CD4-positive, CD25-positive, alpha-beta regulatory T cell (primary cell): ENCODE data around the gene OSGIN1. TPM values are rescaled to one million over a fixed set of nuclear protein-coding genes. Genes with fewer than 3 reads are reported as not detected.

Experiments
- ATAC-seq, 2 donors: fragments of 150-1000 bp; cut with Tn5 transposase; one replicate each; pipeline ENCODE4 v1.10.0; 2021; ENCODE audit warnings: low read depth in 2 of 2, moderate number of reproducible peaks in 2 of 2, moderate library complexity in 1 of 2
- DNase-seq, 3 donors: peaks; one replicate each; pipeline versions ENCODE4 v3.0.0 to v3.0.0-alpha.2; 2012 to 2022; ENCODE audit warnings: mixed read lengths in 1 of 3
- H3K27ac ChIP-seq: one replicate; pipeline ENCODE4 v1.7.0; 2013; ENCODE audit warnings: mild to moderate bottlenecking, low read length; ENCODE audit not compliant: insufficient read depth, poor library complexity, severe bottlenecking
- H3K27me3 ChIP-seq: one replicate; pipeline ENCODE4 v1.7.0; 2013; ENCODE audit warnings: low read length; ENCODE audit not compliant: control insufficient read depth, insufficient read depth
- H3K36me3 ChIP-seq: one replicate; pipeline ENCODE4 v1.7.0; 2013; ENCODE audit warnings: mild to moderate bottlenecking, low read length, moderate library complexity; ENCODE audit not compliant: control insufficient read depth, insufficient read depth
- H3K4me1 ChIP-seq: 2 replicates; pipeline ENCODE4 v1.7.0; 2013; ENCODE audit warnings: mild to moderate bottlenecking, low read length; ENCODE audit not compliant: insufficient read depth, control insufficient read depth, poor library complexity, severe bottlenecking
- H3K4me3 ChIP-seq: one replicate; pipeline ENCODE4 v1.7.0; 2013; ENCODE audit warnings: low read depth, mild to moderate bottlenecking, low read length, moderate library complexity
- H3K9me3 ChIP-seq, 2 experiments: 1 replicate in 1 of 2; 2 replicates in 1 of 2; pipeline ENCODE4 v1.7.0; 2013; ENCODE audit warnings: low read length in 2 of 2, mild to moderate bottlenecking in 1 of 2, moderate library complexity in 1 of 2; ENCODE audit not compliant: control insufficient read depth in 2 of 2
- H3K27ac Mint-ChIP-seq, 3 donors: one replicate each; pipeline ENCODE4 v1.8.0; 2020 to 2022; ENCODE audit warnings: mild to moderate bottlenecking in 3 of 3, mixed read lengths in 3 of 3, moderate library complexity in 2 of 3
- H3K27me3 Mint-ChIP-seq: one replicate; pipeline ENCODE4 v1.8.0; 2022; ENCODE audit warnings: mild to moderate bottlenecking, mixed read lengths
- H3K36me3 Mint-ChIP-seq: one replicate; pipeline ENCODE4 v1.8.0; 2020; ENCODE audit warnings: mixed read lengths
- H3K4me1 Mint-ChIP-seq, 4 donors: one replicate each; pipeline ENCODE4 v1.8.0; 2020 to 2022; ENCODE audit warnings: mixed read lengths in 4 of 4, mild to moderate bottlenecking in 1 of 4
- H3K4me3 Mint-ChIP-seq, 4 donors: one replicate each; pipeline ENCODE4 v1.8.0; 2020 to 2022; ENCODE audit warnings: mild to moderate bottlenecking in 4 of 4, mixed read lengths in 4 of 4, moderate library complexity in 3 of 4
- H3K9me3 Mint-ChIP-seq, 7 donors: one replicate each; pipeline ENCODE4 v1.8.0; 2020 to 2022; ENCODE audit warnings: mixed read lengths in 7 of 7, mild to moderate bottlenecking in 3 of 7, moderate library complexity in 2 of 7
- polyA plus RNA-seq, 4 donors: library from polyadenylated mRNA; unstranded; fragments of 300-500 nt; fragmentation: Illumina TruSeq; gene quantifications; one replicate each; pipeline ENCODE4 v1.2.3, GENCODE V29; 2021
- total RNA-seq: library from RNA; stranded (reverse); gene quantifications from one replicate; pipeline ENCODE4 v1.2.3, GENCODE V29; 2022

OSGIN1 gene
- total and polyA plus RNA-seq, 5 donors from 2014 or later, result 0.29 to 0.72 TPM; not detected in 3

DNA sequence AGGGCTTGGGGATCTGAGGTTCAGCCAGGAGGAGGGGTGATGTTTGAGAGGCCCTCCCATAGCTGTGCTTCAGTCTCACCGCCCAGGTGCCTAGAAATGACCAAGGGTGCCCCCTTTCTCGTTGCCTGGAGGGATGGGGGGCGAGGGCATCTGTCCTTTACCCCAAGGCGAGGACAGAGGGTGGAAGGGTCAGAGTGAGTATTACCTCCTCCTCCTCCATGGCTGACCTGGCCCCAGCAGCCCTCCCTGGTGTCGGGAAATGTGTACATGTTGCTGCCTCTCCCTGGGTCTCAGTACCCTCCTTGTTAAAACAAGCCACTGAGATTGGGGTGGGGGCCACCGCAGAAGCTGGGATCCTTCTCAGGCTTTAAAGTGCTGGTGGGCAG is 17.4 kb downstream of the OSGIN1 start:
- no peaks in the 10 kb centered on the region for H3K36me3 Mint-ChIP-seq
- Histone ChIP-seq H3K9me3 (no peaks in the 10 kb centered on the region), H3K27ac (no peak overlapping the region), H3K27me3 (no peaks in the 10 kb centered on the region), H3K4me1 (peaks cover 3% of the 10 kb centered on the region), H3K4me3 (no peak overlapping the region), H3K36me3 (no peaks in the 10 kb centered on the region)
- ATAC-seq (no peak), DNase-seq (no peak)
- H3K4me3 Mint-ChIP-seq, result no peak overlapping the region
- no peaks in the 10 kb centered on the region for H3K9me3 Mint-ChIP-seq
- no peak overlapping the region for H3K27ac Mint-ChIP-seq
- peaks cover 14% of the 10 kb centered on the region for H3K27me3 Mint-ChIP-seq
- peaks cover 0 to 3% (median 0%) of the 10 kb centered on the region in 4 donors for H3K4me1 Mint-ChIP-seq

DNA sequence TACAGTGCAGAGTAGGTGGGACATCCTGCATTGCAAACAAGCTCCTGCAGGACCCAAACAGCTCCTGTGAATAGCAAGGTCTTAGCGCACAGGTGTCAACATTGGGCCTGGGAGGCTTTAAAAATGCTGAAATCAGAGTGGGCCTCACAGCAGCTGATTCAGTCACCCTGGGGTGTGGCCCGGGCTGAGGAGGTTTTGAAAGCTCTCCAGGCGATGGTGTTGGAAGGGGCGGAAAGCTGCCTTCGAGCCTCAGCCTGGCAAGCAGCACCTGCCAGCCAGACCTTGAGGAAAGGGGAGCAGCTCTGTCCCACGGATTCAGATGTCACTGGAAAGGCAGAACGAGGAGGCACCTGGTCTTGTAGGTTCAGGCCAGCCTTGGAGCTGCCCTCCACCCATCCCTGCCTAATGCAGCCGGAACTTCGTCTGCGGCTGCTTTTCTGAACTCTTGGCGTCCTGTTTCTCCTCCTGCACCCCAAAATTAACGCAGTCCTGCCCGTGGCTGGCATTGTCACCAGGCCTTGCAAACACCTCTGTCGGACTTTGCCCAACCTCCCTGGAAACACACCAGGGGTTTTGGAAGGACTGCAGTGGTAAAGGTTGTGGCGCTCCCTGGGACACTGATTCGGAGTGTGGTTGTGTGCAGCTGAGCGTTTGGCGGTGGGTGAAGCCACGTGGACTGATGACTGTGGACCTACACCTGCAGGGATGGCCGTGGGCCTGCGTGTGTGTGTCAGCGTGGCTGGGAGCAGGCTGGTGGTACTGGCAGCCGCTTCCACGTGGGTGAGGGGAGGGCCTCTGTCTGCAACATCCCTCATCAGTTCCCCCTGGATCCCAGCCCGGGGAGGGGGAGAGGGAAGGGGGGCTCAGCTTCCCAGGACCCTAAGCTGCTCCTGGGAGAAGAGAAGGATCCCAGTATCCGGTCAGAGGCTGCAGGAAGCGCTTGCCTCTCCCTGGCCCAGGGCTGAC is 18.4 kb downstream of the OSGIN1 start:
- Mint-ChIP-seq H3K27ac (peak overlapping the region in 1 of 3 donors; percentile 5), H3K9me3 (no peaks in the 10 kb centered on the region), H3K4me3 (no peak overlapping the region), H3K27me3 (peaks cover 14% of the 10 kb centered on the region), H3K36me3 (no peaks in the 10 kb centered on the region), H3K4me1 (peaks cover 0 to 3% (median 0%) of the 10 kb centered on the region in 4 donors)
- Histone ChIP-seq H3K36me3 (no peaks in the 10 kb centered on the region), H3K9me3 (no peaks in the 10 kb centered on the region), H3K4me1 (peaks cover 3% of the 10 kb centered on the region), H3K27me3 (no peaks in the 10 kb centered on the region), H3K27ac (no peak overlapping the region), H3K4me3 (no peak overlapping the region)
- ATAC-seq, result no peak
- DNase-seq, result no peak

DNA sequence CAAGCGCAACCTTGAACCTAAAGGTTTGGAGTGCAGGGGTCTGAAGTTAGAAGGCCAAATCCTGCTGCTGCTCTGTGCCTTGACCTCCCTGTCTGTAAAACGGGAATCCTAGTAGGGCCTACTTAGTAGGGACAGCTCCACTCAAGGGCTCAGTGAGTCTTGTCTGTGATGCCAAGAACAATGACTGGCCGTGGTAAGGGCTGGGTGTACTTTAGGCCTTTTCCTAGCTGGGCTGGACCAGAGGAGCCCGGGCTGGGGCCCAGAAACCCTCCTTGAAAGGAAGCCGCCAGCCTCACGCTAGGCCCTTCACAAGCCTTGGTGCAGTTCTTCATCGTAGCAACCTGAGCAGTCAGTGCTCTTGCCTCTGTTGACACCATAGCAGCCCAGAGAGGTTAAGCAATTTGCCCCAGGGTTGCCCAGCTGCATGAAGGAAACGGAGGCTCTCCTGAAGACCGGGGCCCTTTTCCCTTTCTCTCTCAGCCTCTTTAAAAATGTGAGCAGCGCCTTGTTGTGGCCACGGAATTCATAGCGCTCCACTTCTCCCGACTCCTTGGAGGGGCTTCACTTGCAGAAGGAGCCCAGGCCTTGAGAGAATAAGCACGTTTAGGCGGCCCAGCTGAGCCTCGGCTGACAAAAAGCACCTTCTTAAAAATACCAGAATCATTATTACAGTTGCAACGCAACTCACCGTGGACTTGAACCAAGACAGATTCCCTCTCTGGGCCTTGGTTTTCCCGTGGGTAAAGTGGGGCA is 19.4 kb downstream of the OSGIN1 start:
- Histone ChIP-seq H3K27me3 (no peaks in the 10 kb centered on the region), H3K27ac (no peak overlapping the region), H3K9me3 (no peaks in the 10 kb centered on the region), H3K4me1 (peaks cover 3% of the 10 kb centered on the region), H3K4me3 (no peak overlapping the region), H3K36me3 (no peaks in the 10 kb centered on the region)
- Mint-ChIP-seq H3K27me3 (peaks cover 14% of the 10 kb centered on the region), H3K36me3 (no peaks in the 10 kb centered on the region), H3K4me1 (peaks cover 0 to 3% (median 0%) of the 10 kb centered on the region in 4 donors), H3K9me3 (no peaks in the 10 kb centered on the region), H3K27ac (no peak overlapping the region), H3K4me3 (no peak overlapping the region)
- DNase-seq (no peak), ATAC-seq (no peak)

DNA sequence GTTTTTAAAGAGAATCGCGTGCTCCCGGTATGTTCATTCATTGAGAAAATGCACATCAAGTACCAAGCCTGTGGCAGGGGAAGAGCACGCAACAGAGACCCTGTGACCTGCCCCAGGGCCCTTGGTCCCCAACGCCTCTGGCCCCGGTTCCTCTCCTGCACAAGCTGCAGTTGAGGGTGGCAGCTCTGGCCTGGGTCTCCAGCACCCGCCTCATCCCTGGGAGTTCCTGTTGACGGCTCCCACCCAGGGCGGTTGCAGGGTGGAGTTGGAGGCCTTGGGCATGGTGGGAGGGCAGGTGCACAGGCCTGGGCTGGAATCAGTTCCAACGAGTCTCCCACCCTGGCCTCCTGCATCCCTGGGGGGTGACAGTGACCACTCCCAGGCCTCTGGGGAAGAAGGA is 20.0 kb downstream of the OSGIN1 start:
- no peaks in the 10 kb centered on the region for H3K36me3 ChIP-seq
- ATAC-seq (no peak), DNase-seq (no peak)
- peaks cover 0 to 4% of the 10 kb centered on the region in 2 experiments for H3K9me3 ChIP-seq
- Mint-ChIP-seq H3K27me3 (peaks cover 10% of the 10 kb centered on the region), H3K9me3 (peaks cover 0 to 2% (median 0%) of the 10 kb centered on the region in 7 donors), H3K27ac (no peak overlapping the region), H3K4me3 (no peak overlapping the region), H3K36me3 (no peaks in the 10 kb centered on the region), H3K4me1 (no peaks in the 10 kb centered on the region)
- no peak overlapping the region for H3K4me3 ChIP-seq
- no peaks in the 10 kb centered on the region for H3K27me3 ChIP-seq
- no peak overlapping the region for H3K27ac ChIP-seq
- peaks cover under 1% of the 10 kb centered on the region for H3K4me1 ChIP-seq

DNA sequence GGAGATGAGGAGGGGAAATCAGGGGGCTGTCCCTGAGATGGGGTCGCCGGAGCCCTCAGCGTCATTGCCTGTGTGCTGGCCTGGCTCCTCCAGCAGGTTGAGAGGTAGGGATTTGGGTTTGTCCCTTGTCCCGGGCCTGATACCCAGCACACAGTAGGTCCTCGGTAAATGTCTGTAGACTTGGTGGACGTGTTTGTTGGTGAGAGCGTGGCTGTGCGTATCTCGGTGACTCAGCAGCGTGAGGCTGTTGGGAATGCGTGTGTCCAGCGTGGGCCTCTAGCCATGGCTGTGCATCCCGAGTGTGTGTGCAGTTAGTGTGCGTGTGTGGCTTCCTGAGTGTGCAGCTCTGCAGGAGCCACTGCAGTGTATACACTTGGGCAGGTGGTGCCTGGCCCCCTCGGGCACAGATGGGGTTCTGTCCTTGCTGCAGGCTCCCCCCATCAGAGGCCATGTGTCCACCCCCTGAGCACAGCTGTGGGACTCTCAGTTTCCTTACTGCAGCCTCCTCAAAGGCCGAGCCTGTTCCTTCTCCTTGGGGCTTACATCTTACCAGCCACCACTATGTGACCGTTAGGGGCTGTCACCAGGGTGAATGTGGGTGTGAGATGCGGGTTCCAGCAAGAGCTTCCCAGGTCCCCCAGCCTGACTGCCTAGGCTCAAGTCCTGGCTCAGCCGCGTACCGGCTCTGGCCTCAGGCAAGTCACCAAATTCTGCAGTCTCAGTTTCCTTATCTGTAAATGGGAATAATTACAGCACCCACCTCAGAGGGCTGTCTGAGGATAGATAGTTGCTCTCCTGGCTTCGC is 20.7 kb downstream of the OSGIN1 start:
- ATAC-seq, result no peak
- Histone ChIP-seq H3K4me1 (no peaks in the 10 kb centered on the region), H3K36me3 (no peaks in the 10 kb centered on the region), H3K4me3 (no peak overlapping the region), H3K27ac (no peak overlapping the region), H3K27me3 (no peaks in the 10 kb centered on the region), H3K9me3 (peaks cover 0 to 9% of the 10 kb centered on the region in 2 experiments)
- Mint-ChIP-seq H3K4me3 (no peak overlapping the region), H3K9me3 (peaks cover 0 to 3% (median 0%) of the 10 kb centered on the region in 7 donors), H3K4me1 (no peaks in the 10 kb centered on the region), H3K27ac (no peak overlapping the region), H3K36me3 (no peaks in the 10 kb centered on the region), H3K27me3 (peaks cover 10% of the 10 kb centered on the region)
- no peak for DNase-seq

DNA sequence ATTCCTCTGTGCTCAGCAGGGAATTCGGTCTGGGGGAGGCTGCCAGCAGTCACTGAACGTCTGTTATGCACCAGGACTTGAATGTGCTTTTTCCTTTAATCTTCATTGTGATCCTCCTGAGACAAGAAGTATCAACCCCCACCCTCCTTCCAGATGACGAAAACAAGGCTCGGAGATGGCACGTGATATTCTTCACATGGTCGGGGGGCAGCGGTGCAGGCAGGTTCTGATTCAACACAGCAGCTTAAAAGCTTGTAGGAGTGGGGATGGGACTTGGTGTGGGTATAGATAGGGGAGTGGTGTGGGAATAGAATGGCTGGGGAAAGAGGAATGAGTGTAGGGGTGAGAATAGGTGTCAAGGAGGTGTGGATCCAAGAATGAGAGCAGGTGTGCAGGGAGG is 21.4 kb downstream of the OSGIN1 start:
- H3K4me3 Mint-ChIP-seq, result no peak overlapping the region
- DNase-seq (no peak), ATAC-seq (no peak)
- no peaks in the 10 kb centered on the region for H3K36me3 ChIP-seq
- H3K36me3 Mint-ChIP-seq, result no peaks in the 10 kb centered on the region
- no peak overlapping the region for H3K27ac Mint-ChIP-seq
- H3K4me1 ChIP-seq, result no peaks in the 10 kb centered on the region
- peaks cover 10% of the 10 kb centered on the region for H3K27me3 Mint-ChIP-seq
- no peaks in the 10 kb centered on the region for H3K27me3 ChIP-seq
- H3K27ac ChIP-seq, result no peak overlapping the region
- peaks cover 0 to 9% of the 10 kb centered on the region in 2 experiments for H3K9me3 ChIP-seq
- H3K9me3 Mint-ChIP-seq, result peaks cover 0 to 5% (median 0%) of the 10 kb centered on the region in 7 donors
- no peaks in the 10 kb centered on the region for H3K4me1 Mint-ChIP-seq
- no peak overlapping the region for H3K4me3 ChIP-seq

DNA sequence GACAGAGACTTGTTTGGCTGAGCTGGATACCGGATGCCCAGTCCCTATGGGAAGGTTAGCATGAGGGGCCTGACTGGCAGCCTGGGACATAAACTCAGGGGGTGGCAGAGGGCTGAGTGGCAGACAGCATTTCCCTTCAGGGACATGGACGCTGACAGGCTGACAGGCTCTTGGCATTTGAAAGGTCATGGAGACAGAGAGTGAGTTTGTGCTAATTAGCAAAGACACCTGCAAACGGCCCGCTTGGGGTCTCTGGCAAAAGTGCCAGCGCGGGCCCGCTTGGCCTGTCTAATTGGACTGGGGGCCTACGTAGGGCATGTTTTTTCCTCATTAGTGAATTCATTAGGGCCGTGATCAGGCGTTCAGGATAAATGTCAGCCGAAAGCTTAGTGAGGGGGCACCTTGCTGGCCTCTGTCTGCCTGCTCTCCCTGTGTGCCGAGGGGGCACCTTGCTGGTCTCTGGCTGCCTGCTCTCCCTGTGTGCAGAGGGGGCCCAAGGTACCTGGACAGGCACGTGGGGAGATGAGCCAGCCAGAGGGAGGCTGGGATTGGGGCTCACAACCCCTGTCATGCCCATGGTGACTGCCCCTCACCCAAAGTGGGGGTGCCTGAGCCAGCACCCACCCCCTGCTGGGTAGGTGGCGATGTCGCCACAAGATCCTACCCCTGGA is 22.7 kb downstream of the OSGIN1 start:
- Histone ChIP-seq H3K27ac (no peak overlapping the region), H3K27me3 (no peaks in the 10 kb centered on the region), H3K9me3 (peaks cover 0 to 9% of the 10 kb centered on the region in 2 experiments), H3K36me3 (no peaks in the 10 kb centered on the region), H3K4me1 (no peaks in the 10 kb centered on the region), H3K4me3 (no peak overlapping the region)
- Mint-ChIP-seq H3K36me3 (no peaks in the 10 kb centered on the region), H3K4me3 (no peak overlapping the region), H3K27ac (no peak overlapping the region), H3K4me1 (no peaks in the 10 kb centered on the region), H3K9me3 (peaks cover 0 to 5% (median 0%) of the 10 kb centered on the region in 7 donors), H3K27me3 (peaks cover 4% of the 10 kb centered on the region)
- ATAC-seq (no peak), DNase-seq (no peak)
